ENCODE measurements around the gene CD79B. TPM values are rescaled to one million over a fixed set of nuclear protein-coding genes. Genes with fewer than 3 reads are reported as not detected.

The CD79B gene
- total and polyA plus RNA-seq, 2 of the 8 experiments (the other 6 are each of a cell fraction or from before 2014, with no cell fraction given), result 1.5 to 3.9 TPM

DNA sequence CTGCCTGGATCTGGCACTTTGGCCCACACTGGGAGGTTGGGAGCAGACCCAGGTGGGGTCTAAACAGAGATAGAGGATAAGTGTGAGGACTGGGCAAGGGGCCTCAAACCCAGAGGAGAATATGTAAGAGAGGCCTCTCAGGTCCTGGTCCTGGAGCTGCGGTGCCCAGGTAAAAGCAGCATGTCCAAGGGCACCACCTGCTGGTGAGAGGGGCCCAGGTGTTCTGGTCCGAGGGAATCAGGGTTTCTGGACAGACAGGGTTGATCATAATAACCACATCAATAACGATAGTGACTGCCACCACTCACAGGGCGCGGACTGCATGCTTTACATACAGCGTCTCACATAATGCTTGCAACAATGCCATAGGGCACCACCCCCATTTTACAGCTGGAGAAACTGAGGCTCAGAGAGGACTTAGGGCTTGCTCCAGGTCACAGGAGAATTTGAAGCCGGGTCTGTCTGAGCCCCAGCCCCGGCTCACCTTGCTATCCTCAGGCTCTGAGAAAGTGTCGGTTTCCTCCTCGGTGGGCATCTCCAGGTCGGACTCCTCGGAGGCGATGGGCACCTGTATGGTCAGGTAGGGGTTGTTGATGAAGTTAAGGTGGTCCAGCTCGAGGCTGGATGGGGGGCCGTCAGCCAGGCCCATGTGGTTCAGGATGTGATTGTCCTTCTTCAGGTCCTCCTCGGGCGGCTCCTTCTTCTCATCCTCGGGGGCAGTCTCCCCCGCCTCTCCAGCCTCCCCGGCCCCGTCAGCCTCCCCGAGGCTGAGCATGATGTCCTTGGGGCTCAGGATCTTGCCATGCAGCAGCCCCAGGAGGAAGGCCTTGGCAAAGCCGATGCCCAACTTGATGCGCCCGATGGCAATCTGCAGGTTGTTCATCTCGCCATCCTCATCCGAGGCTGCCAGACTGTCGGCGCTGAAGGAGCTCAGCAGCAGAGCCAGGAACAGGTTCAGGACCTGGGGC, 19.1 kb upstream of the CD79B start:
- no peak overlapping the region for H3K4ac ChIP-seq (replicated peaks; ENCODE audit: insufficient read length, low read depth, low read length)
- FAIRE-seq, result no peak
- no peak overlapping the region for H3K14ac ChIP-seq (ENCODE audit: insufficient read length)
- no peak overlapping the region for H2BK120ac ChIP-seq (replicated peaks; ENCODE audit: low read depth, low read length)
- H3K18ac ChIP-seq (ENCODE audit: extremely low read depth, low read length), result no peak overlapping the region
- no peak overlapping the region for H2AFZ ChIP-seq (ENCODE audit: low read length)
- H2BK15ac ChIP-seq (ENCODE audit: low read length), result no peak overlapping the region
- peaks cover 0 to 8% (median 1%) of the 10 kb centered on the region in 4 experiments; a peak in 3 of 7 replicates for H3K4me1 ChIP-seq (replicated peaks in 1 of 4; ENCODE audit: control insufficient read depth in 3 of 4, insufficient read depth in 4 of 4, low read length in 3 of 4)
- H4K8ac ChIP-seq (ENCODE audit: extremely low read depth, insufficient read depth, low read length), result peak overlapping the region; percentile 43
- no peaks in the 10 kb centered on the region for H3K79me1 ChIP-seq (ENCODE audit: low read depth, low read length)
- H3K23me2 ChIP-seq (ENCODE audit: low read depth, low read length), result no peaks in the 10 kb centered on the region
- ChIA-PET CTCF (ENCODE audit: partially characterized antibody) (interaction anchor here (0.6 to 14.4 kb wide), 32 partner anchors 9 to 732 kb away, joined by 3 to 270 read pairs (median 6); partner anchors contain the start of genes CD79B, CSHL1, GH1 and GH2), POLR2A (ENCODE audit: partially characterized antibody) (interaction anchor here (0.6 to 3.0 kb wide), 6 partner anchors 9 to 85 kb away, joined by 3 to 19 read pairs (median 5); no protein-coding TSS in a partner anchor)
- no peaks in the 10 kb centered on the region for H3K27me3 ChIP-seq (replicated peaks in 1 of 4; ENCODE audit: control insufficient read depth in 3 of 4, extremely low read depth in 1 of 4, insufficient read depth in 3 of 4, low read length in 3 of 4)
- no peak overlapping the region for H2AK5ac ChIP-seq (ENCODE audit: low read depth, low read length)
- H3K4me2 ChIP-seq (ENCODE audit: insufficient read depth in 1 of 2, low read depth in 2 of 2, low read length in 2 of 2), result no peak overlapping the region
- TF ChIP-seq TBP (IDR thresholded peaks at IDR 0.05; ENCODE audit: low read depth, low read length) (0 out of 2 replicates have a peak, but pooled peaks have one; percentile 15), RFX5 (IDR thresholded peaks at IDR 0.05; ENCODE audit: borderline replicate concordance, low read depth, low read length) (no peak), ASH2L (IDR thresholded peaks at IDR 0.05; ENCODE audit: low read length) (no peak), RAD21 (IDR thresholded peaks at IDR 0.05 in 1 of 2, conservative IDR thresholded peaks at IDR 0.05 in 1 of 2; ENCODE audit: low read depth in 2 of 2, low read length in 2 of 2) (peak; percentile 53 to 70), HDAC2 (IDR thresholded peaks at IDR 0.05; ENCODE audit: borderline replicate concordance in 1 of 2, low read depth in 2 of 2, low read length in 2 of 2) (no peak)
- TF ChIP-seq, protein P1, sequence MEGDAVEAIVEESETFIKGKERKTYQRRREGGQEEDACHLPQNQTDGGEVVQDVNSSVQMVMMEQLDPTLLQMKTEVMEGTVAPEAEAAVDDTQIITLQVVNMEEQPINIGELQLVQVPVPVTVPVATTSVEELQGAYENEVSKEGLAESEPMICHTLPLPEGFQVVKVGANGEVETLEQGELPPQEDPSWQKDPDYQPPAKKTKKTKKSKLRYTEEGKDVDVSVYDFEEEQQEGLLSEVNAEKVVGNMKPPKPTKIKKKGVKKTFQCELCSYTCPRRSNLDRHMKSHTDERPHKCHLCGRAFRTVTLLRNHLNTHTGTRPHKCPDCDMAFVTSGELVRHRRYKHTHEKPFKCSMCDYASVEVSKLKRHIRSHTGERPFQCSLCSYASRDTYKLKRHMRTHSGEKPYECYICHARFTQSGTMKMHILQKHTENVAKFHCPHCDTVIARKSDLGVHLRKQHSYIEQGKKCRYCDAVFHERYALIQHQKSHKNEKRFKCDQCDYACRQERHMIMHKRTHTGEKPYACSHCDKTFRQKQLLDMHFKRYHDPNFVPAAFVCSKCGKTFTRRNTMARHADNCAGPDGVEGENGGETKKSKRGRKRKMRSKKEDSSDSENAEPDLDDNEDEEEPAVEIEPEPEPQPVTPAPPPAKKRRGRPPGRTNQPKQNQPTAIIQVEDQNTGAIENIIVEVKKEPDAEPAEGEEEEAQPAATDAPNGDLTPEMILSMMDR (IDR thresholded peaks at IDR 0.05; ENCODE audit: control extremely low read depth in 1 of 3, insufficient read depth in 1 of 3, low read depth in 1 of 3, low read length in 3 of 3), result peak; percentile 80 to 84 (median 82)
- 89% methylated on average over 19 of the region's 29 CpGs; no CpG with 5 or more reads in 1 of the 2 experiments for WGBS, 2 experiments (ENCODE audit: extremely low coverage in 1 of 2, insufficient coverage in 1 of 2, insufficient read length in 1 of 2, insufficient replicate concordance in 2 of 2, low coverage in 1 of 2, low lambda C conversion rate in 2 of 2, missing lambda C conversion rate in 1 of 2)
- H3K79me2 ChIP-seq (ENCODE audit: control insufficient read depth in 1 of 2, insufficient read depth in 2 of 2, low read length in 2 of 2), result no peaks in the 10 kb centered on the region
- no peak overlapping the region for H3K56ac ChIP-seq (replicated peaks; ENCODE audit: insufficient read length, low read depth, low read length)
- no peak overlapping the region for H3K9ac ChIP-seq (replicated peaks in 1 of 4; ENCODE audit: extremely low read depth in 1 of 4, low read depth in 3 of 4, low read length in 3 of 4)
- peaks cover 0 to 5% of the 10 kb centered on the region in 2 experiments for H4K20me1 ChIP-seq (replicated peaks in 1 of 2; ENCODE audit: control insufficient read depth in 1 of 2, insufficient read depth in 2 of 2, low read length in 2 of 2)
- H3K27ac ChIP-seq (ENCODE audit: low read depth, low read length), result no peak overlapping the region
- H3K4me3 ChIP-seq (ENCODE audit: extremely low read depth in 1 of 4, insufficient read depth in 2 of 4, low read depth in 3 of 4, low read length in 4 of 4), result no peak overlapping the region
- H2BK12ac ChIP-seq (ENCODE audit: low read depth, low read length), result no peak overlapping the region
- H2BK5ac ChIP-seq (ENCODE audit: low read depth, low read length), result no peak overlapping the region
- no peak overlapping the region for H4K5ac ChIP-seq (ENCODE audit: insufficient read length, low read depth, low read length)
- no peak overlapping the region for H2BK20ac ChIP-seq (ENCODE audit: low read length)
- no peak overlapping the region for H3K23ac ChIP-seq (ENCODE audit: insufficient read length)
- H3K36me3 ChIP-seq (ENCODE audit: control insufficient read depth in 2 of 4, insufficient read depth in 4 of 4, low read length in 3 of 4), result peaks cover 0 to under 1% (median 0%) of the 10 kb centered on the region in 4 experiments; a peak in 1 of 8 replicates
- peak in 1 of 2 experiments; percentile 88 for DNase-seq (ENCODE audit: low read depth in 1 of 2, low spot score in 2 of 2)
- H3K9me3 ChIP-seq (ENCODE audit: insufficient read depth in 2 of 2, low read depth in 1 of 2, low read length in 1 of 2), result no peaks in the 10 kb centered on the region
- no peak overlapping the region for H4K91ac ChIP-seq (replicated peaks; ENCODE audit: insufficient read length, low read length)
